Measurements from ENCODE around the gene SHISA2. TPM values are rescaled to one million over a fixed set of nuclear protein-coding genes. Genes with fewer than 3 reads are reported as not detected.
A peak's percentile ranks its signal among the peaks of the same experiment; 100 is the strongest.
"Not testable (repeated sequence)": the region's sequence is repeated elsewhere in the genome, so short reads cannot be mapped to it uniquely, and the experiment has no call there.

Gene SHISA2
- total RNA-seq, 1 experiment from 2014 or later = 1.2 TPM

DNA sequence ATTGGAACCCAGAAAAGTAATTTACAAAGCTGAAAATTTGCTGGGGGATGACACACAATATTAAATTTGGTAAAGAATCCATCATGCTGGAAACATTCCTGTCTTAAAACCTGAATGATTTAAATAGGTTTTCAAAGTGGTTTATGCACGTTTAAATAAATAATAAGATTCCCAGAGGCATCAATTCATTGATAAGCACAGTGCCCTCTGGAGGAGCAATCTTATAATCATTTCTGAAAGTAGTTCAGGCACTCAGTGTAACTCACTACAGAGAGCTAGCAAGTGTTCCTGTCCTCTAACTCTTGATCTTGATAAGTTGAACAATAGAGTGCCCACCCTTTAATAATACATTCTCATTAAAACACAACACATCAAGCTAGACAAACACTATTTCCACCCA, 43.5 kb upstream of the SHISA2 start:
- Histone ChIP-seq H3K9me3 (ENCODE audit: control insufficient read depth, insufficient read depth, low read depth, low read length) (peaks cover 4% of the 10 kb centered on the region; the same call in 1 of the 2 replicates), H3K4me3 (ENCODE audit: low read depth in 2 of 2, low read length in 2 of 2) (no peak overlapping the region), H3K36me3 (ENCODE audit: control insufficient read depth, insufficient read depth, low read length) (no peaks in the 10 kb centered on the region), H3K27me3 (ENCODE audit: control insufficient read depth, insufficient read depth, low read length) (no peaks in the 10 kb centered on the region), H3K27ac (ENCODE audit: low read length) (no peak overlapping the region), H3K4me1 (ENCODE audit: control insufficient read depth, insufficient read depth, low read length) (no peaks in the 10 kb centered on the region)
- intact Hi-C loops (cut with micrococcal nuclease; ENCODE audit: unreplicated experiment) (no loop called here), in situ Hi-C loops (cut with HindIII; ENCODE audit: low pct_unique_long_range_greater_than_20kb, low sequenced_read_pairs) (no loop called here)
- ChIA-PET POLR2A (interaction anchor here (0.6 kb wide), 1 partner anchor 443 kb away, joined by 3 read pairs; no protein-coding TSS in a partner anchor), CTCF (no interaction called here)
- TF ChIP-seq, protein P1, sequence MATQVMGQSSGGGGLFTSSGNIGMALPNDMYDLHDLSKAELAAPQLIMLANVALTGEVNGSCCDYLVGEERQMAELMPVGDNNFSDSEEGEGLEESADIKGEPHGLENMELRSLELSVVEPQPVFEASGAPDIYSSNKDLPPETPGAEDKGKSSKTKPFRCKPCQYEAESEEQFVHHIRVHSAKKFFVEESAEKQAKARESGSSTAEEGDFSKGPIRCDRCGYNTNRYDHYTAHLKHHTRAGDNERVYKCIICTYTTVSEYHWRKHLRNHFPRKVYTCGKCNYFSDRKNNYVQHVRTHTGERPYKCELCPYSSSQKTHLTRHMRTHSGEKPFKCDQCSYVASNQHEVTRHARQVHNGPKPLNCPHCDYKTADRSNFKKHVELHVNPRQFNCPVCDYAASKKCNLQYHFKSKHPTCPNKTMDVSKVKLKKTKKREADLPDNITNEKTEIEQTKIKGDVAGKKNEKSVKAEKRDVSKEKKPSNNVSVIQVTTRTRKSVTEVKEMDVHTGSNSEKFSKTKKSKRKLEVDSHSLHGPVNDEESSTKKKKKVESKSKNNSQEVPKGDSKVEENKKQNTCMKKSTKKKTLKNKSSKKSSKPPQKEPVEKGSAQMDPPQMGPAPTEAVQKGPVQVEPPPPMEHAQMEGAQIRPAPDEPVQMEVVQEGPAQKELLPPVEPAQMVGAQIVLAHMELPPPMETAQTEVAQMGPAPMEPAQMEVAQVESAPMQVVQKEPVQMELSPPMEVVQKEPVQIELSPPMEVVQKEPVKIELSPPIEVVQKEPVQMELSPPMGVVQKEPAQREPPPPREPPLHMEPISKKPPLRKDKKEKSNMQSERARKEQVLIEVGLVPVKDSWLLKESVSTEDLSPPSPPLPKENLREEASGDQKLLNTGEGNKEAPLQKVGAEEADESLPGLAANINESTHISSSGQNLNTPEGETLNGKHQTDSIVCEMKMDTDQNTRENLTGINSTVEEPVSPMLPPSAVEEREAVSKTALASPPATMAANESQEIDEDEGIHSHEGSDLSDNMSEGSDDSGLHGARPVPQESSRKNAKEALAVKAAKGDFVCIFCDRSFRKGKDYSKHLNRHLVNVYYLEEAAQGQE (IDR thresholded peaks at IDR 0.05; ENCODE audit: insufficient read depth in 1 of 2, low read depth in 2 of 2, low read length in 1 of 2) = no peak
- TF ChIP-seq, protein P2, sequence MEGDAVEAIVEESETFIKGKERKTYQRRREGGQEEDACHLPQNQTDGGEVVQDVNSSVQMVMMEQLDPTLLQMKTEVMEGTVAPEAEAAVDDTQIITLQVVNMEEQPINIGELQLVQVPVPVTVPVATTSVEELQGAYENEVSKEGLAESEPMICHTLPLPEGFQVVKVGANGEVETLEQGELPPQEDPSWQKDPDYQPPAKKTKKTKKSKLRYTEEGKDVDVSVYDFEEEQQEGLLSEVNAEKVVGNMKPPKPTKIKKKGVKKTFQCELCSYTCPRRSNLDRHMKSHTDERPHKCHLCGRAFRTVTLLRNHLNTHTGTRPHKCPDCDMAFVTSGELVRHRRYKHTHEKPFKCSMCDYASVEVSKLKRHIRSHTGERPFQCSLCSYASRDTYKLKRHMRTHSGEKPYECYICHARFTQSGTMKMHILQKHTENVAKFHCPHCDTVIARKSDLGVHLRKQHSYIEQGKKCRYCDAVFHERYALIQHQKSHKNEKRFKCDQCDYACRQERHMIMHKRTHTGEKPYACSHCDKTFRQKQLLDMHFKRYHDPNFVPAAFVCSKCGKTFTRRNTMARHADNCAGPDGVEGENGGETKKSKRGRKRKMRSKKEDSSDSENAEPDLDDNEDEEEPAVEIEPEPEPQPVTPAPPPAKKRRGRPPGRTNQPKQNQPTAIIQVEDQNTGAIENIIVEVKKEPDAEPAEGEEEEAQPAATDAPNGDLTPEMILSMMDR (IDR thresholded peaks at IDR 0.05) = peak; percentile 25; the same call in 1 of the 2 replicates
- TF ChIP-seq TCF7L2 (IDR thresholded peaks at IDR 0.05; ENCODE audit: low read depth, low read length) (no peak), POLR2AphosphoS5 (IDR thresholded peaks at IDR 0.05; ENCODE audit: low read depth, low read length) (no peak)
- BruUV-seq (replicated peaks) = no TSS peak
- DNase-seq (ENCODE audit: low read depth, low spot score) = no peak
- ATAC-seq = no peak

DNA sequence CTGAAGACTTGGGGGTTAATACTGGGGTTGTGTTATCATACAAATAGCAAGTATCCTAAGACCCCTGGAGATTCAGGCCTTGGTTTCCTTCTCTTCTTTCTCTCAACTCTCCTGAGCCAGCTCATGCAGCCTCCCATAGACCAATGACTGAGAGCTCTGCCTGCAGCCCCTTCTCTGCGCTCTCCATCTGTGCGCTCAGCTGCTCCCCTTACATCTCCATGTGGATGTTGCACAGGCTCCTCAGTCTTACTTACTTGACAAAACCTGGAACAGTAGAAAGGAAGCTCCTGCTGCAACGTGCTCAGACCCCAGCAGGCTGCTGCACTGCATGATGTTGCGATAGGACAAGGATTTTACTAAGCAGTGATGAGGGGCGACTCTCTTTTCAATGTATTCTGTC, 25.0 kb upstream of the SHISA2 start:
- H3K36me3 ChIP-seq (ENCODE audit: control insufficient read depth, insufficient read depth, low read length); H3K27ac ChIP-seq (ENCODE audit: low read length); H3K27me3 ChIP-seq (ENCODE audit: control insufficient read depth, insufficient read depth, low read length); H3K4me3 ChIP-seq (ENCODE audit: low read depth in 2 of 2, low read length in 2 of 2); DNase-seq (ENCODE audit: low read depth, low spot score); BruUV-seq (replicated peaks); H3K9me3 ChIP-seq (ENCODE audit: control insufficient read depth, insufficient read depth, low read depth, low read length); in situ Hi-C loops (cut with HindIII; ENCODE audit: low pct_unique_long_range_greater_than_20kb, low sequenced_read_pairs); CTCF ChIA-PET; intact Hi-C loops (cut with micrococcal nuclease; ENCODE audit: unreplicated experiment); POLR2A ChIA-PET; H3K4me1 ChIP-seq (ENCODE audit: control insufficient read depth, insufficient read depth, low read length); ATAC-seq: not testable (repeated sequence)

DNA sequence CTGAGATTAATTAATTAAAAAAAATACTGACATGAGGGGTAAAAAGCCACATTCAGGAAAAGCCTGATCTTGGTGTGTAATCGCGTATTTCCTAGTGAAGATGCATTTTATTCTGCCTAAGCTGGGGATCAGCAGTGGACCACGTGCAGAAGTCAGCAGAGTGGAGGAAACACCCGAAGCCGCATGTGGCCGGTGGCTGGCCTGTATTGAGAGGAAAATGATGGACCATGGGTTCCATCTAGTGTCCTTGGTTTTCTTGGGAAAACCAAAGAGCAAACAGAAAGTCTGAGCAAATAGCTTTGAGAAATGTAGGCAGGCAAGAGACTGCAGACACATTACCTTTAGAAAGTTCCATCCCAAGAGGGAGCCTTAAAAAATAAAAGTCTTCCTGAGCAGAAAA, 23.7 kb upstream of the SHISA2 start:
- POLR2A ChIA-PET = no interaction called here
- no peak for ATAC-seq
- intact Hi-C loops (cut with micrococcal nuclease; ENCODE audit: unreplicated experiment) = no loop called here

More for the DNA sequence above, 23.7 kb upstream of the SHISA2 start:
- BruUV-seq (replicated peaks) = no TSS peak
- Histone ChIP-seq H3K9me3 (ENCODE audit: control insufficient read depth, insufficient read depth, low read depth, low read length) (no peaks in the 10 kb centered on the region), H3K27me3 (ENCODE audit: control insufficient read depth, insufficient read depth, low read length) (no peaks in the 10 kb centered on the region), H3K4me3 (ENCODE audit: low read depth in 2 of 2, low read length in 2 of 2) (no peak overlapping the region), H3K4me1 (ENCODE audit: control insufficient read depth, insufficient read depth, low read length) (no peaks in the 10 kb centered on the region), H3K27ac (ENCODE audit: low read length) (no peak overlapping the region), H3K36me3 (ENCODE audit: control insufficient read depth, insufficient read depth, low read length) (no peaks in the 10 kb centered on the region)
- no peak for DNase-seq (ENCODE audit: low read depth, low spot score)
- in situ Hi-C loops (cut with HindIII; ENCODE audit: low pct_unique_long_range_greater_than_20kb, low sequenced_read_pairs) = no loop called here
- CTCF ChIA-PET = no interaction called here
- TF ChIP-seq SIN3A (IDR thresholded peaks at IDR 0.05; ENCODE audit: borderline replicate concordance, insufficient read depth, low read depth, low read length) = no peak
- TF ChIP-seq, protein P2 (IDR thresholded peaks at IDR 0.05) = no peak
- TF ChIP-seq, protein P1 (IDR thresholded peaks at IDR 0.05; ENCODE audit: insufficient read depth in 1 of 2, low read depth in 2 of 2, low read length in 1 of 2) = no peak
- TF ChIP-seq TCF7L2 (IDR thresholded peaks at IDR 0.05; ENCODE audit: low read depth, low read length) = no peak
- no peak for TF ChIP-seq POLR2AphosphoS5 (IDR thresholded peaks at IDR 0.05; ENCODE audit: low read depth, low read length)
